ENCODE data around the gene BDNF.

- no peak for TF ChIP-seq POLR2AphosphoS5 (IDR thresholded peaks at IDR 0.05; ENCODE audit: borderline replicate concordance, low read depth, low read length)
- TF ChIP-seq EZH2 (IDR thresholded peaks at IDR 0.05), result no peak
Measured at GRCh38 chr11:27650988-27651387, 49.3 kb downstream of the BDNF start.
